GM19025 (cell line): ENCODE results near the gene CALN1.
"Not testable (repeated sequence)": the region's sequence is repeated elsewhere in the genome, so short reads cannot be mapped to it uniquely, and the experiment has no call there.

Experiments used
- ATAC-seq: cut with Tn5 transposase; IDR thresholded peaks from one replicate; pipeline ENCODE4 v1.9.1; 2021; ENCODE audit warnings: mild to moderate bottlenecking, low read depth, moderate library complexity; ENCODE audit not compliant: unreplicated experiment

Gene CALN1

DNA sequence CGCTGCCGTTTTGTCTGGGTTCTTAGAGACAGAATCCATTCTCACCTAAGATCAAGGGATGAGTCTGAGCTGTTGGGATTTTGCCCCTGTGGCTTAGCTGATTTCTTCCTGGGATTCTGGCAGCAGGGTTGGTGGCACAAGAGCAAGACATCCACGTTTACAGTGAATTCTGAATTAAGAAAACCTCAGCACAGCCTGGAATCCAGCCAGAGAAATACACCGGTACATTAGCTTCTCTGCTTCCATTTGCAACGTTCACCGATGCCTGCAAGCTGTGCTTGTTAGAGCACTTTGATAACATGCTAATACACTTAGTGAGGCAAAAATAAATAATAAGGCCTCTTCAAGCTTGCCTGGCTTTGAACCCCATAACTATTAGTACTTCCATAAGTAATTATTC lies 569.8 kb downstream of the CALN1 start:
- no peak for ATAC-seq

DNA sequence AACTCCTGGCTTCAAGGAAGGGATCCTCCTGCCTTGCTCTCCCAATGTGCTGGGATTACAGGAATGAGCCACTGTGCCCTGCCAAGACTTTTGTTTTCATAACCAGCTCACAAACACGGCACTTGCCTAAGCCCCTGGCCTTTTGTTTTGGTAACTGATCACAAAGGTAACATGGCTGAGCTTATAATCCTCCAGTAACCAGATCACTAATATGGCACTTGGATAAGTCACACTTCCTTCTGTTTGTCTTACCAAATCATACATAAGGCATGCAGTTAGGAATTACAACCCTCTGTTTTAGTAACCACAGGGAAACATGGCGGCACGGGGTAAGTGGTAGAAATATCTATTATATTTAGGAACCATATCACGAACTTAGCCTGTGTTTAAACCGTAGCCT lies 577.1 kb downstream of the CALN1 start:
- no peak for ATAC-seq

DNA sequence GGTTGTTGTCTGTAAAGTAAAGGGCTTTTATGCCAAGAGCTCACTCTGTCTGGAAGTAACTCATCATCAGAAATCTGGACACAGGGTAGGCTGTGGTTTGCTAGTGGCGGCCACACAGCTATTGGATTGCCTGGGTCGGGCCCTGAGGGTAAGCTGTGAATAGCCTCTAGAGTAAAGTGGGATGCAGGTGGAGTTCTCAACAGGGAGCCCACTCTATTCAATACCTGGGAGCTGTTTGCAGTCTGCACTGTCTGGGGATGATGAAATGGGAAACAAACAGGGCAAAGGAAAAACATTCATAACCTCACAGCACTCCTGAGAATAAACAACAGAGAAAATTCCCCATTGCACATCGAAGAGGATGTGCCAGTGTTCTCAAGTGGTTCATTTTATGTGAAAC lies 582.6 kb downstream of the CALN1 start:
- ATAC-seq: no peak

GRCh38 chr7:71828361-71828760 lies 583.8 kb downstream of the CALN1 start:
- ATAC-seq: no peak

DNA sequence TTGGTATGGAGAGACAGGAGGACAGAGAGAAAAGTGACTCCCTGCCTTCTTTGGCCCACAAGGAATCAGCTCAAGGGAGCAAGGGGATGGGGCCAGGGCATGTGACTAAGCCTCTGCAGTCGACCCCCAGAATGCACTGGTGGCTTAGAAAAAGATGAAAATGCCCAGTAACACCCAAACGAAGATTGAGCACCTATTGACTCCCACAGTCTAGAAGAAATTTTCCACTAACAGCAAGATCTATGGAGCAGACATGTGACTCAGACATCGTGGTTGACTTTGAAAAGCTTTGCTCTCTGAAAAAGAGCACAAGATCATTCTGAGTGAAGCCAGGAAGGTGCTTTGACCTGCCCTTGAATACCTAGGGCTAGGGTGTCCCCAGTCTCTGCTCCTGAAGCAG lies 586.0 kb downstream of the CALN1 start:
- no peak for ATAC-seq

- no peak for ATAC-seq
Measured at GRCh38 chr7:71824006-71824760, 588.0 kb downstream of the CALN1 start.

- not testable (repeated sequence) for ATAC-seq
Measured at GRCh38 chr7:71822406-71822805, 589.7 kb downstream of the CALN1 start.

DNA sequence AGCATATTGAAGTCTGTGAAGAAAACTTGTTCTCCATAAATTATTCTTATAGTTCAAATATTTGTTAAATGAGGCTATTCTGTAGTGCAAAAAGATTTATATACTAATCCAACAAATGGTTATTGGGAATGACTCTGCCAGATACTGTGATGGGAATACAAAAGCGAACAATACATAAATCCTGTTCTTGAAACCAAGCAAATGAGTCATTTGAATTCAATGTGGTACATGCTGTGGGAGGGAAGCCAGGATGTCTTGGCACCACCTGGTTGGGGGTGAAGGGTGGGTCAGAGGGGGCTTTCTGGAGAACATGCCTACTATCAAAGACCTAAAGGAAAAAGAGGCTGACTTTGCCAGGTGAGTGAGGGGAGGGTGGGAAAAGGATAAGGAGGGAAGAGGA lies 594.2 kb downstream of the CALN1 start:
- ATAC-seq: no peak

DNA sequence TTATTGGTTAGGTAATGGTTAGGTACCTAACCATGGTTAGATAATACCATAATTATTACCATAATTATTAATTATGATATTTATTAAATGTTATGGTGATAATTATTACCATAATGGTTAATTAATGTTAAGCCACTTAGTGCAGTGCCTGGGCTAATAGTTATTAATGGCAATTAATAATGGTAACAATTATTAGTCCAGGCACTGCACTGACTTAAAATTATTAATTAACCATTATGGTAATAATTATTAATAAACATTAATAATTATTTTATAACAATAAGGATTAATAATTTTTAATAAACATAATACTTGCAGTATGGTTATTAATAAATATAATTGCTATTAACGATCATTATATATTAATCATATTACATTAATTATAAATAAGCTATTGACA lies 604.0 kb downstream of the CALN1 start:
- ATAC-seq: no peak

DNA sequence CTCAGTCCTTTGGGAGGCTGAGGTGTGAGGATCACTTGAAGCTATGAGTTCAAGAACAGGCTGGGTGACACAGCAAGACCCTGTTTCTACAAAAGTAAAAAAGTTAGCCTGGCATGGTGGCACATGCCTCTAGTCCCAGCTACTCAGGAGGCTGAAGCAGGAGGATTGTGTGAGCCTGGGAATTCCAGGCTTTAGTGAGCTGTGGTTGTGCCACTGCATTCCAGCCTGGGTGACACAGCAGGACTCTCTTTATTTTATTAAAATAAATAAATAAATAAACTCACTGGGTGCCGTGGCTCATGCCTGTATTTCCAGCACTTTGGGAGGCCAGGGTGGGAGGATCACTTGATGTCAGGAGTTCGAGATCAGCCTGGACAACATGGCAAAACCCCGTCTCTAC lies 607.9 kb downstream of the CALN1 start:
- ATAC-seq: no peak

DNA sequence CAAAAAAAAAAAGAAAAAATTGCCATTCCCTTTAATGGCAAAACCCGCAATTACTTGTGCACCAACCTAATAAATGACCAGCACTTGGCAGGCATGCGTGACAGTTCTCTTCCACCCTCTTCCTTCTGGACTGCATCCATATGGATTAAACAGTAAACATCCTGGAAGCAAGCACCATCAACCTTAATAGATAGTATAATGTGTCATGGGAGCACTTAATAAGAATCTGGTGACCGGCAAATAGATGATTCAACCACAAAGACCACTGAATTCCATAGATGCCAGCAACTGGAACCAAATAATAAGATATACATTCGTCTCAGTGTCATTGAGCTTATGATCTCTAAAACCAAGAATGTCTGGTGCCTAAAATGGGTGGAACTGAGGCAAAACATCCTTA lies 610.2 kb downstream of the CALN1 start:
- no peak for ATAC-seq

- no peak for ATAC-seq
Measured at GRCh38 chr7:71800321-71800720, 611.8 kb downstream of the CALN1 start.

- ATAC-seq: no peak
Measured at GRCh38 chr7:71795410-71795809, 616.7 kb downstream of the CALN1 start.

DNA sequence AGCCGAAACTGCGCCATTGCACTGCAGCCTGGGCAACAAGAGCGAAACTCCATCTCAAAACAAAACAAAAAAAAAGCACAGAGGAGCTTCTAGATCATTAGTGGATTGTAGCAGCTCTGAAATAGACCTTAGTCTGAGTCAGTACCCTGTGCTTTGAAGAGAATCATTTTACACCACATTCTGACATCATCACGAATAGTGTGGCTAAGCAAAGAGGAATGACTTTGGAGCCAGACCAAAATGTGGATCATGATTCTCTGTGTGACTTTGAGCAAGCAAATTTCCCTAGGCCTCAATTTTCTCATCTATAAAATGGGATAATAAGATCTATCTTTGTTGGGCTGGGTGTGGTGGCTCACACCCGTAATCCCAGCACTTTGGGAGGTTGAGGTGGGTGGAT lies 618.9 kb downstream of the CALN1 start:
- ATAC-seq: no peak

DNA sequence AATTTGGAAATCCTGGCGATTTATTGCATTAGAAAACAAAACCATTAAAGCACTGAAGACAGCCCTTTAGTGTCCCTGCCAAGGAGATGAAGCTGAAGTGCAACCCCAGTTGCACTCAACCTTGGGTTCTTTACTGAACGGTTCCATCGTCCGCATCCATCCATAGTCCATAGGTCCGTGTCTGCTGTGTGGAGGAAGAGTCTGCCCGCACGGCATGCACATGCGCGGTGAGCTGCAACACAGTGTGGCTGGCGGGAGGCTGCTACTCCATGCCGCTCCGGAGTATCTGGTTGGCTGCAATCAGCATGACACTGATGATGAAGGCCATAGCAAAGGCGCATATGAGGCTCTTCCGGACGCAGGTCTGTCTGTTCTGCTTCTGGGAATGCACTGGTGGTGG lies 624.6 kb downstream of the CALN1 start:
- no peak for ATAC-seq

- no peak for ATAC-seq
Measured at GRCh38 chr7:71785216-71785615, 626.9 kb downstream of the CALN1 start.

DNA sequence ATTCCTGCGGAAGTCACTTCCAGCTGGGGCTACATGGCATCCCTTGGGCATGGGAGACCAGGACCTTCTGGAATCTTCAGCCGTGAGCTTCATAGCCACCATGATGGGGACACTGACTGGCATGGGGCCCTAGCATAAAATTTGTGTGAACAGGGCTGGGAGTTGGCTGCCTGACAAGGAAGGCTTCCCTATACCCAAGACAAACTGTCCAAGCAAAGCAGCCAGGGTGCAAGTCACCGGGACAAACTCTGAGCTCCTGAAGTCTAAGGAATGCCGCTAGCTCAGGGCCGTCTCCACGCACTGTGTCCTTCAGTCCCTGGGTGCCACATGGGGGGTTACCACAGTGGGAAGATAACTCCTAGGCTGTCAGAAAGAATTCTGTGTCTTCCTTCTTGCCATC lies 627.4 kb downstream of the CALN1 start:
- ATAC-seq: no peak

DNA sequence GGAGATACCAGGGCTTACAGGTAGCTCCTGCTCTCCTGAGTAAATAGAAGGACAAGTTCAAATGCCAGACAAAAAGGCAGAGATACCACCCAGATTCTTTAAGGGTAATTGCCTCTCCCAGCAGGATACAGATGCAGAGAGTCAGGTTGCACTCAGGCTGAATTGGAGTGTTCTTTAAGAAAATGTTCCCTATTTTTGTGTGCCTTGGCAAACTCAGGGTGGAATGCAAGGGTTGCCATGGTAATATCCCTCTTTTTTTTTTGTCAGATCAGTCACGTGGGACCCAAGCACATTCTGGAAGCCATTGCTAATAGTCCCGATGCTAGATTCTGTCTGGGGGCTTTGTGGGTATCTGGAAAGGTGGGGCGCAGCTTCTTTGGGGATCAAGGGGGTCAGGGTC lies 628.0 kb downstream of the CALN1 start:
- no peak for ATAC-seq

DNA sequence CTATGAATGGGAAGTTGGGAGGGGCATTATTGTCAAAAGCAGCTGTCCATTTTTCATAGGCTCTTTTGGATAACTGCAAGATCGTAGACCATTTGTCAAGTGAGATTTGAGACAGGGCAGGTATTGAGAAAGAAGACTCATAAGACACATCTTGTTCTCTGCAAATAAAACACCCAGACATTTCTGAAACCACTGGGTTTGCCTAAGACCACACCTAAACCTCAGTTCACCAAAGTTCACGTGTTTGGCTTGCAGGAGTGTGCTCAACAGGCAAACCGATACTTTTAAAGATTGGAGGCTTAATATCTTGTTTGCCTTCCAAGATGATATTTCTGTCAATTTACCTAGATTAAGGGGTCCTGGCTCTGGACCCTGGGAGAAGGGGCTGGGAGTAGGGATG lies 628.4 kb downstream of the CALN1 start:
- ATAC-seq: no peak

GRCh38 chr7:71782051-71782450 lies 630.1 kb downstream of the CALN1 start:
- ATAC-seq: no peak

DNA sequence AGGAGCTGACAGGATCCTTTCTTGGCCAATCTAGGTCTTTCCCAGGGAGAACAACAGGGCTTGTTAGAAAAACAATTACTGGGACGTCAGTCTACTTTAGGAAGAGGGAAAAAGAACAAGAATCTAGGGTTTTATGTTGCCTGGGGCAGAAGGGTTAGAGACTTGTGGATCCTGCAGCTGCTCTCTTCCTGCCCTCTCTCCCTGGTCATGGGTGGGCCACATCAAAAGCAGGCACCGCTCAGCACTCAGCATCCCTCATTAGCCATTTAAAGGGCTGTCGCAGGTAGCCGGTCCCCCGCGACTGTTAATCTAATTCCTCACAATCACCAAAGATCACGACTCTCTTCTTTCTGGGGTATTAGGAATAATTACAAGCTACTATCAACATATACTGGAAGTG lies 631.9 kb downstream of the CALN1 start:
- ATAC-seq: no peak

- no peak for ATAC-seq
Measured at GRCh38 chr7:71777278-71777677, 634.9 kb downstream of the CALN1 start.

- no peak for ATAC-seq
Measured at GRCh38 chr7:71776726-71777125, 635.4 kb downstream of the CALN1 start.
